ENCODE measurements around the gene LTBP2.

The LTBP2 gene

DNA sequence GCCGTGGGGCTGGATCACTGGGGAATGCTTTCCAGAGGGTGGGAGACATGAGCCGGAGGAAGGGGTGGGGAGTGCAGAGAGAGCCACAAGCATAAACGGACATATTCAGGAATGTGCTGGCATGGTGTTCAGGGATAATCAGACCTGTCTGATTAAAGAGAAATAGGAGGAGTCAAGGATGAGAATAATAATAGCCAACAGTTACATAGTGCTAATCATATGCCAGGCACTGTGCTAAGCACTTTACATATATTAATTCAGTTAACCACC, 43.7 kb downstream of the LTBP2 start:
- TF ChIP-seq EZH2phosphoT487 (IDR thresholded peaks at IDR 0.05; ENCODE audit: low read length) (no peak), EZH2 (optimal IDR thresholded peaks at IDR 0.05; ENCODE audit: low read depth, low read length) (no peak)
- TF ChIP-seq, protein P1, sequence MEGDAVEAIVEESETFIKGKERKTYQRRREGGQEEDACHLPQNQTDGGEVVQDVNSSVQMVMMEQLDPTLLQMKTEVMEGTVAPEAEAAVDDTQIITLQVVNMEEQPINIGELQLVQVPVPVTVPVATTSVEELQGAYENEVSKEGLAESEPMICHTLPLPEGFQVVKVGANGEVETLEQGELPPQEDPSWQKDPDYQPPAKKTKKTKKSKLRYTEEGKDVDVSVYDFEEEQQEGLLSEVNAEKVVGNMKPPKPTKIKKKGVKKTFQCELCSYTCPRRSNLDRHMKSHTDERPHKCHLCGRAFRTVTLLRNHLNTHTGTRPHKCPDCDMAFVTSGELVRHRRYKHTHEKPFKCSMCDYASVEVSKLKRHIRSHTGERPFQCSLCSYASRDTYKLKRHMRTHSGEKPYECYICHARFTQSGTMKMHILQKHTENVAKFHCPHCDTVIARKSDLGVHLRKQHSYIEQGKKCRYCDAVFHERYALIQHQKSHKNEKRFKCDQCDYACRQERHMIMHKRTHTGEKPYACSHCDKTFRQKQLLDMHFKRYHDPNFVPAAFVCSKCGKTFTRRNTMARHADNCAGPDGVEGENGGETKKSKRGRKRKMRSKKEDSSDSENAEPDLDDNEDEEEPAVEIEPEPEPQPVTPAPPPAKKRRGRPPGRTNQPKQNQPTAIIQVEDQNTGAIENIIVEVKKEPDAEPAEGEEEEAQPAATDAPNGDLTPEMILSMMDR (IDR thresholded peaks at IDR 0.05; ENCODE audit: low read length), result no peak
- Histone ChIP-seq H3K9ac (ENCODE audit: low read length) (no peak overlapping the region), H4K20me1 (ENCODE audit: insufficient read depth, low read length) (no peaks in the 10 kb centered on the region), H3K36me3 (replicated peaks; ENCODE audit: insufficient read depth, low read length) (no peaks in the 10 kb centered on the region), H3K9me2 (replicated peaks; ENCODE audit: insufficient read depth, low read length) (no peaks in the 10 kb centered on the region), H3K27ac (ENCODE audit: low read length) (no peak overlapping the region), H3K27me3 (replicated peaks; ENCODE audit: insufficient read depth, low read length) (no peaks in the 10 kb centered on the region), H3K4me3 (ENCODE audit: low read length) (no peak overlapping the region), H3K4me2 (ENCODE audit: low read depth, low read length) (no peak overlapping the region), H3K4me1 (ENCODE audit: low read length) (no peaks in the 10 kb centered on the region), H3F3A (ENCODE audit: insufficient read depth, low read length) (no peaks in the 10 kb centered on the region), H3K79me2 (ENCODE audit: low read length) (no peaks in the 10 kb centered on the region), H2AFZ (ENCODE audit: low read length) (no peak overlapping the region), H3K9me3 (replicated peaks; ENCODE audit: insufficient read depth, low read length) (no peaks in the 10 kb centered on the region)
- no peak for DNase-seq

DNA sequence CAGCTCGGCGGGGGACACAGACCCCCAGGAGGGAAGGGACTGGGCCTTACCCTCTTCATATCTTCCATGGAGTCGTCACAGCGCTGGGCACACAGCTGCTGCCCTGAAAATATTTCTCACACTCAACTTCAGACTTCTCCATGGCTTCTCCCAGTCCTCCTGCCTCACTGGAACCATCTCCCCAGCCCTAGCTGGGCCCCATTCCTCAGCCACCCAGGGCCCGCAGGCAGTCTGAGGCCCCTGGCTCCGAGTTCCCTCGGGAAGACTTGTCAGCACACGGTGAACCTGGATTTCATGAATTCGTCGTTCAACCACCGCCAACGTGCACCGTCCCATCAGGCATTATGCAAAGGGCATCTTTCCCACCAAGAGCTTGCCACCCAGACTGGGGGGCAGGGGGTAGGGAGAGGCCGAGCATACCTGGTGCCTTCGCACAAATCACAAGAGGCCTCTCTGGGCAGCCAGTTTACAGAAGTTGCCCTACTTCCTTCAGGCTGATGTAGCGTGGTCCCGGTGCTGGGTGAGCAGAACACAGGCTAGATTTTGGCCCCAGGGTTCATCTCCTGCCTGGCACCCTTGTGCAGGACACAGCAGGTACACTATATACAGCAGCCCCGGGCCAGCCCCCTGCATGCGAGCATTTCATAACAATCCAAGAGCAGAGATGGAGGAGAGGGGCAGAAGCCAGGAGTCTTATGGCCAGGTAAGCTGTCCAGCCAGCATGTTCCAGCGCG, 44.2 kb downstream of the LTBP2 start:
- no peak overlapping the region for H3K9ac ChIP-seq (ENCODE audit: low read length)
- TF ChIP-seq EZH2phosphoT487 (IDR thresholded peaks at IDR 0.05; ENCODE audit: low read length) (no peak), EZH2 (optimal IDR thresholded peaks at IDR 0.05; ENCODE audit: low read depth, low read length) (no peak)
- TF ChIP-seq, protein P1 (IDR thresholded peaks at IDR 0.05; ENCODE audit: low read length), result no peak
- H4K20me1 ChIP-seq (ENCODE audit: insufficient read depth, low read length), result no peaks in the 10 kb centered on the region
- no peak overlapping the region for H3K27ac ChIP-seq (ENCODE audit: low read length)
- no peaks in the 10 kb centered on the region for H3K79me2 ChIP-seq (ENCODE audit: low read length)
- H2AFZ ChIP-seq (ENCODE audit: low read length), result no peak overlapping the region
- no peaks in the 10 kb centered on the region for H3K9me3 ChIP-seq (replicated peaks; ENCODE audit: insufficient read depth, low read length)
- no peaks in the 10 kb centered on the region for H3F3A ChIP-seq (ENCODE audit: insufficient read depth, low read length)
- no peaks in the 10 kb centered on the region for H3K4me1 ChIP-seq (ENCODE audit: low read length)
- no peaks in the 10 kb centered on the region for H3K27me3 ChIP-seq (replicated peaks; ENCODE audit: insufficient read depth, low read length)
- H3K4me2 ChIP-seq (ENCODE audit: low read depth, low read length), result no peak overlapping the region
- no peaks in the 10 kb centered on the region for H3K9me2 ChIP-seq (replicated peaks; ENCODE audit: insufficient read depth, low read length)
- DNase-seq, result no peak
- H3K36me3 ChIP-seq (replicated peaks; ENCODE audit: insufficient read depth, low read length), result no peaks in the 10 kb centered on the region
- no peak overlapping the region for H3K4me3 ChIP-seq (ENCODE audit: low read length)

DNA sequence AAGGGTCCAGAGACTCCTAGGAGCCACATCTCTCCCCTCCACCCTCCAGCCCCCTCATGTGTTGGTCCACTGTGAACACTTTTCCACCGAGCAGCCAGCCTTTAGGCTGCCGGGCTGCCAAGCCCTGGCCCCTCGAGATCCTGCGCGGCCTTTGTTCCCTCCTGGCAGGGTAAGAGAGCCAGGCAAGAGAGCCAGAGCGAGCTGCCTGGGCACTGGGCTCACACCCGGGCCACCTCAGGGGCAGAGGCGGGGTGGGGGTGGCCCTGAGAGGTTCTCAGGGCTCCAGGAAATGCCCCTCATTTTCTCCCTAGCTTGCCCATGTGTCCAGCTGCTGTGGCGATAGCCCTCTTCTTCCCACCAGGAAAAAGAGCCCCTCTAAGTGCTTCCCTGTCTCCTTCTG, 44.8 kb downstream of the LTBP2 start:
- Histone ChIP-seq H3K9ac (ENCODE audit: low read length) (no peak overlapping the region), H3K4me1 (ENCODE audit: low read length) (no peaks in the 10 kb centered on the region), H3K27ac (ENCODE audit: low read length) (no peak overlapping the region), H3K9me3 (replicated peaks; ENCODE audit: insufficient read depth, low read length) (no peaks in the 10 kb centered on the region), H2AFZ (ENCODE audit: low read length) (no peak overlapping the region), H3K4me3 (ENCODE audit: low read length) (no peak overlapping the region), H3K27me3 (replicated peaks; ENCODE audit: insufficient read depth, low read length) (no peaks in the 10 kb centered on the region), H3F3A (ENCODE audit: insufficient read depth, low read length) (no peaks in the 10 kb centered on the region), H4K20me1 (ENCODE audit: insufficient read depth, low read length) (no peaks in the 10 kb centered on the region), H3K4me2 (ENCODE audit: low read depth, low read length) (no peak overlapping the region), H3K9me2 (replicated peaks; ENCODE audit: insufficient read depth, low read length) (no peaks in the 10 kb centered on the region), H3K79me2 (ENCODE audit: low read length) (no peaks in the 10 kb centered on the region), H3K36me3 (replicated peaks; ENCODE audit: insufficient read depth, low read length) (no peaks in the 10 kb centered on the region)
- DNase-seq, result no peak
- TF ChIP-seq, protein P1 (IDR thresholded peaks at IDR 0.05; ENCODE audit: low read length), result no peak
- TF ChIP-seq EZH2phosphoT487 (IDR thresholded peaks at IDR 0.05; ENCODE audit: low read length) (no peak), EZH2 (optimal IDR thresholded peaks at IDR 0.05; ENCODE audit: low read depth, low read length) (no peak)

All from MM.1S (cell line).